ENCODE results near the gene LDB3.

Gene LDB3

GRCh38 chr10:86756511-86757112, 88.3 kb downstream of the LDB3 start, which contains the start of gene BMPR1A:
TSS of gene BMPR1A (plus strand) at chr10:86756619. CDS start at chr10:86876019, 119,400 bp downstream.
- 0 out of 2 replicates have a peak, but pooled peaks cover 3% of the 10 kb centered on the region for H3K4me1 ChIP-seq (ENCODE audit: control insufficient read depth, insufficient read depth, low read length)
- H3K27ac ChIP-seq (ENCODE audit: extremely low read depth, low read depth, low read length): peak within 1 kb of the TSS; percentile 99
- TF ChIP-seq GLI4 (tag by site-specific recombination; IDR thresholded peaks at IDR 0.05) (no peak), ZNF677 (tag by site-specific recombination; IDR thresholded peaks at IDR 0.05) (0 out of 2 replicates have a peak, but pooled peaks have one; percentile 44), GFI1B (tag by site-specific recombination; IDR thresholded peaks at IDR 0.05) (0 out of 2 replicates have a peak, but pooled peaks have one; percentile 45), ZNF704 (tag by site-specific recombination; IDR thresholded peaks at IDR 0.05) (no peak), ZNF248 (tag by site-specific recombination; IDR thresholded peaks at IDR 0.05) (no peak), ZFP69B (tag by site-specific recombination; IDR thresholded peaks at IDR 0.05) (no peak), ZNF626 (tag by site-specific recombination; IDR thresholded peaks at IDR 0.05) (no peak), ZNF837 (tag by site-specific recombination; IDR thresholded peaks at IDR 0.05) (no peak), IKZF3 (tag by site-specific recombination; IDR thresholded peaks at IDR 0.05) (peak; percentile 70), ZNF26 (tag by site-specific recombination; IDR thresholded peaks at IDR 0.05) (no peak), TSHZ1 (tag by site-specific recombination; IDR thresholded peaks at IDR 0.05; ENCODE audit: borderline replicate concordance) (no peak), ZSCAN30 (tag by site-specific recombination; IDR thresholded peaks at IDR 0.05) (peak; percentile 59; the same call in 1 of the 2 replicates), SCRT1 (tag by site-specific recombination; IDR thresholded peaks at IDR 0.05; ENCODE audit: borderline replicate concordance) (no peak), ZNF510 (tag by site-specific recombination; IDR thresholded peaks at IDR 0.05; ENCODE audit: insufficient replicate concordance) (no peak), CTCF (tag by site-specific recombination; IDR thresholded peaks at IDR 0.05) (no peak), ZNF10 (tag by site-specific recombination; IDR thresholded peaks at IDR 0.05) (no peak), ZNF169 (tag by site-specific recombination; IDR thresholded peaks at IDR 0.05) (no peak), ZNF777 (tag by site-specific recombination; IDR thresholded peaks at IDR 0.05; ENCODE audit: borderline replicate concordance) (no peak), ZBTB26 (tag by site-specific recombination; optimal IDR thresholded peaks at IDR 0.05) (peak; percentile 37), SP2 (tag by site-specific recombination; IDR thresholded peaks at IDR 0.05) (peak; percentile 51), PRDM10 (tag by site-specific recombination; IDR thresholded peaks at IDR 0.05) (no peak), ZNF23 (tag by site-specific recombination; IDR thresholded peaks at IDR 0.05; ENCODE audit: borderline replicate concordance) (no peak), ZSCAN4 (tag by site-specific recombination; IDR thresholded peaks at IDR 0.05) (no peak)
- peak within 1 kb of the TSS; percentile 80 for H3K4me3 ChIP-seq (ENCODE audit: low read depth, low read length)
- ChIA-PET POLR2A (interaction anchor here (0.6 to 2.5 kb wide), 12 partner anchors 9 to 336 kb away, joined by 3 to 12 read pairs (median 6); no protein-coding TSS in a partner anchor), CTCF (interaction anchor here (0.7 to 1.9 kb wide), 5 partner anchors 19 to 143 kb away, joined by 3 to 7 read pairs (median 5); no protein-coding TSS in a partner anchor)
- H3K36me3 ChIP-seq (ENCODE audit: control insufficient read depth in 2 of 2, insufficient read depth in 1 of 2, low read length in 2 of 2): peaks cover 0 to under 1% of the 10 kb centered on the region in 2 experiments; a peak in 2 of 3 replicates
- no peaks in the 10 kb centered on the region for H3K9me3 ChIP-seq (ENCODE audit: control insufficient read depth, insufficient read depth, low read depth, low read length)
